ENCODE results near the gene GLYATL1B.
A peak's percentile ranks its signal among the peaks of the same experiment; 100 is the strongest.

The GLYATL1B gene

DNA sequence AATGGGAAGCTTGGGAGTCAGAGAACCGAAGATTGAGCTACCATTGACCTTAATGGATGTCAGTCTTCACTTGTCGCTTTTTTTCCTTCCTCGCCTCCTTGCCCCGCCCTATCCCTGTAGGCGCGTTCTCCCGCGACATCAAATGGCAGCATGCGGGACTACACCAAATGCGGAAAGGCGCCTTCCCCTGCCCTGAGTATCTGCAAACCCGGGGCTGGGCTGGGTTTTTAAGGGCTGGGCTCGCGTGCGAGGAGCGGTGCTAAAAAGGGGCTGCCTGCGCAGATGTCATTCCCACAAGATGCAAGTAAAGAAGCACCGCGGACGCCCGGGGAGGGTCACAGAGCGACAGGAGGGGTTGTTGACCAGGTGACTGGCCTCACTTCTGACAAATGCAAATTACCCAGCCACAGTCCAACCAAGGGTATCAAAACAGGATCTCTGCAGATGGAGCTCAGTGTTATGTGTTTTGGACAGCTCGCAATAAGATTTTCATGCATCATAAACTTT is 16.2 kb downstream of the GLYATL1B start:
- TF ChIP-seq, protein P1, sequence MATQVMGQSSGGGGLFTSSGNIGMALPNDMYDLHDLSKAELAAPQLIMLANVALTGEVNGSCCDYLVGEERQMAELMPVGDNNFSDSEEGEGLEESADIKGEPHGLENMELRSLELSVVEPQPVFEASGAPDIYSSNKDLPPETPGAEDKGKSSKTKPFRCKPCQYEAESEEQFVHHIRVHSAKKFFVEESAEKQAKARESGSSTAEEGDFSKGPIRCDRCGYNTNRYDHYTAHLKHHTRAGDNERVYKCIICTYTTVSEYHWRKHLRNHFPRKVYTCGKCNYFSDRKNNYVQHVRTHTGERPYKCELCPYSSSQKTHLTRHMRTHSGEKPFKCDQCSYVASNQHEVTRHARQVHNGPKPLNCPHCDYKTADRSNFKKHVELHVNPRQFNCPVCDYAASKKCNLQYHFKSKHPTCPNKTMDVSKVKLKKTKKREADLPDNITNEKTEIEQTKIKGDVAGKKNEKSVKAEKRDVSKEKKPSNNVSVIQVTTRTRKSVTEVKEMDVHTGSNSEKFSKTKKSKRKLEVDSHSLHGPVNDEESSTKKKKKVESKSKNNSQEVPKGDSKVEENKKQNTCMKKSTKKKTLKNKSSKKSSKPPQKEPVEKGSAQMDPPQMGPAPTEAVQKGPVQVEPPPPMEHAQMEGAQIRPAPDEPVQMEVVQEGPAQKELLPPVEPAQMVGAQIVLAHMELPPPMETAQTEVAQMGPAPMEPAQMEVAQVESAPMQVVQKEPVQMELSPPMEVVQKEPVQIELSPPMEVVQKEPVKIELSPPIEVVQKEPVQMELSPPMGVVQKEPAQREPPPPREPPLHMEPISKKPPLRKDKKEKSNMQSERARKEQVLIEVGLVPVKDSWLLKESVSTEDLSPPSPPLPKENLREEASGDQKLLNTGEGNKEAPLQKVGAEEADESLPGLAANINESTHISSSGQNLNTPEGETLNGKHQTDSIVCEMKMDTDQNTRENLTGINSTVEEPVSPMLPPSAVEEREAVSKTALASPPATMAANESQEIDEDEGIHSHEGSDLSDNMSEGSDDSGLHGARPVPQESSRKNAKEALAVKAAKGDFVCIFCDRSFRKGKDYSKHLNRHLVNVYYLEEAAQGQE (IDR thresholded peaks at IDR 0.05; ENCODE audit: insufficient read depth in 1 of 2, low read depth in 2 of 2, low read length in 2 of 2): no peak
- TF ChIP-seq POLR2AphosphoS5 (IDR thresholded peaks at IDR 0.05; ENCODE audit: low read depth, low read length): no peak
- TF ChIP-seq SIN3A (IDR thresholded peaks at IDR 0.05; ENCODE audit: borderline replicate concordance, insufficient read depth, low read length): no peak

DNA sequence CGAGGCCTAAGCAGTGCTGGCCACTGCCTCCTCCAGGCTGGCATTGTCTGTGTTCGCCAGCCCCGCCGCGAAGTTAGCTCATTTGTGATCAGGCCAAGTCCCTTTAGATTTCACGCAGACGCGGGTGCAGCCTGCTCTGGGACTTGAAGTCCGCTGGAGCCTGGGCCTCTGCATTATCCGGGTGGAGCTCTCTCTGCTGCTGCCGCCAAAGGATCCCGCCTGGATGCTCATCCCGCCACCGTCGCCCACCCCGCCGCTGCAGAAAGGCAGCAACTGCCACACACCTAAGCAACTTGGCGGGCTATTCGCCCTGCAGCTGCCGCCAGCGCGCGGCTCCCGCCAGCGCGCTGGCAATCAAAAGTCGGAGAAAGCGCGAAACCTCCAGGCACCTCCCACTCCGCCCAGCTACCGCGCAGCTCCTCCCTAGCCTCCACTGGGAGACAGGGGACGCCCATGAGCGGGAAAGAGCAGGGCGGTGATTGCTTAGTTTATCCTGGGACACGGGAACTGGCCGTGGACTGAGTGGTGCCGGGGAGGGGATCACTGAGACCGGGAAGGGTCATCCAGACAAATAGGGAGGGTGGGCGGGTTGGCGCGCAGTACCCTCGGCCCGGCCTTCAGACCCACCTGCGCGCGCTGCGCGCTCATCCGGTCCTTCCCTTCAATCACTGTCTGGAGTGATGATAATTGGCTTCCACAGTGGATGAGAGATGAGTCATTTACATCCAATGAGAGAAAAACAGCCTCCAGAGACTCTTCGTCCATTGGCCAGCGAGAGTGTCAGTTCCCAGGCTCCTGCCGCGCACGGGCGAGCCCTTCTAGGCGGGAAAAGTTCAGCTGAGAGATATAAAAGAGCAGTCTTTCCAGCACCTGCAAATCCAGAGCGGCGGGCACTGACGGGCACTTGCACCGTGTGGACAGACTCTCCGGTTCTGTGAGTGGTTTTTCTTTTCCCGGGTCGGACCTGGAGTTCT is 20.5 kb downstream of the GLYATL1B start, which contains the start of gene FAM111B:
Gene FAM111B (plus strand): TSS at position 875 of the 974 bp plus-strand sequence. CDS start 2,389 bp downstream, outside the sequence.
- TF ChIP-seq FOXP2 (optimal IDR thresholded peaks at IDR 0.05; ENCODE audit: borderline replicate concordance, extremely low read depth, extremely low read length, insufficient read depth): no peak
- 0 out of 2 replicates have a peak, but pooled peaks have one; percentile 40 for TF ChIP-seq SIN3A (IDR thresholded peaks at IDR 0.05; ENCODE audit: borderline replicate concordance, insufficient read depth, low read length)
- 0 out of 2 replicates have a peak, but pooled peaks have one; percentile 29 for TF ChIP-seq POLR2AphosphoS5 (IDR thresholded peaks at IDR 0.05; ENCODE audit: low read depth, low read length)

DNA sequence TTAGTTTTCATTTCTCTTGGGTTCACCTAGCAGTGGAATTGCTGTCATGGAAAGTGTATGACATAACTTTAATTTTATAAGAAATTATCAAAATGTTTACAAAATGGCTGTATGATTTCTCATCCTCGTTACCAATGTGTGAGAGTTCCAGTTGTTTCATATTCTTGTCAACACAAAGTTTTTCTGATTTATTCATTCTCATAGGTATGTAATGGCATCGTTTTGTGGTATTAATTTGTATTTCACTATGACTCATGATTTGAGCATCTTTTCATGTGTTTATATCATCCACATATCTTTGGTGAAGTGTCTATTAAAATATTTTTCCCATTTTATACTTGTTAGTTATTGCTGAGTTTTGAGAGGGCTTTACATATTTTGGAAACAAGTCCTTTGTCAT is 26.4 kb downstream of the GLYATL1B start:
- TF ChIP-seq SIN3A (IDR thresholded peaks at IDR 0.05; ENCODE audit: borderline replicate concordance, insufficient read depth, low read length) (no peak), POLR2AphosphoS5 (IDR thresholded peaks at IDR 0.05; ENCODE audit: low read depth, low read length) (no peak)
- TF ChIP-seq, protein P1 (IDR thresholded peaks at IDR 0.05; ENCODE audit: insufficient read depth in 1 of 2, low read depth in 2 of 2, low read length in 2 of 2): no peak

DNA sequence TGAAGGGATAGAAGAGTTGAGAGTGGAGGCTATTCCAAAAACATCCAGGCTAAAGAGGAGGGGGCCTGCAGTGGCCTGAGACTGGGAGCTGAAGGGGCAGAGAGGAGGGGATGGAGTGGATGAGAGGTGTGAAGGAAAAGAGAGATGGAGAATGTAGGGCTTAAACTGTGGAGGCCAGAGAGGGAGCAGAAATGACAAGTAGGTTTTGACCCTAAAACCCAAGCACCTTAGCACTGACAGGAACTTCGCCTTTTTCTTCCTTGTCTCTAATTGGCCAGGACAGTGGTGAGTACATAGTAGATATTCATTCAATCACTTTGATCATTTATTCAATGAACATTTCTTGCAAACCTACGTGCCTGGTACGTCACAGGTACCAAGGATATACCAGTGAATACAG is 28.2 kb downstream of the GLYATL1B start:
- TF ChIP-seq, protein P1 (IDR thresholded peaks at IDR 0.05; ENCODE audit: insufficient read depth in 1 of 2, low read depth in 2 of 2, low read length in 2 of 2): no peak
- no peak for TF ChIP-seq SIN3A (IDR thresholded peaks at IDR 0.05; ENCODE audit: borderline replicate concordance, insufficient read depth, low read length)
- no peak for TF ChIP-seq POLR2AphosphoS5 (IDR thresholded peaks at IDR 0.05; ENCODE audit: low read depth, low read length)
- no peak for TF ChIP-seq TAF1 (IDR thresholded peaks at IDR 0.05; ENCODE audit: borderline replicate concordance, insufficient read depth, low read length)
- no peak for TF ChIP-seq FOXP2 (optimal IDR thresholded peaks at IDR 0.05; ENCODE audit: borderline replicate concordance, extremely low read depth, extremely low read length, insufficient read depth)

DNA sequence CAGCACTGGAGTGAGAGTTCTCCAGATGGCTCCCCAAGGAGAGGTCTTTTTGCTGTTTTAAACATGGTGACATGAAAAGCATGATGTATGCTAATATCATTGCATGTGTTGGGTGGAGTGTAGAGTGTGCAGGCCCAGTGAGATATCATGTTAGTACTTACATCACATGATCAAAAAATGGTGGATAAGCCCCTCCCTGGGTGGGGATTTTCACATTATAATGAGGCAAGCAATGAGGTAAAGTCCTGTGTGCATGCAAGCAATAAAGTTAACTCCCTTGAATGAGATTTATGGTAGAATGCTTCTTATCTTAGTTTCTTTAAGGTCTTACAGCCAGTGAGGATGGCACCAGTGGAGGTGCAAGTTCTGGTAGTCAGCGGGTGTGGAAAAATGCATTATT is 29.4 kb downstream of the GLYATL1B start:
- TF ChIP-seq, protein P1 (IDR thresholded peaks at IDR 0.05; ENCODE audit: insufficient read depth in 1 of 2, low read depth in 2 of 2, low read length in 2 of 2): no peak
- TF ChIP-seq TAF1 (IDR thresholded peaks at IDR 0.05; ENCODE audit: borderline replicate concordance, insufficient read depth, low read length) (no peak), FOXP2 (optimal IDR thresholded peaks at IDR 0.05; ENCODE audit: borderline replicate concordance, extremely low read depth, extremely low read length, insufficient read depth) (no peak), POLR2AphosphoS5 (IDR thresholded peaks at IDR 0.05; ENCODE audit: low read depth, low read length) (no peak), SIN3A (IDR thresholded peaks at IDR 0.05; ENCODE audit: borderline replicate concordance, insufficient read depth, low read length) (no peak)

Measured in PFSK-1 (cell line).